IMR-90 (cell line): ENCODE results near the gene ABCF3.

Experiments used
- BHLHE40 ChIP-seq: fragments of 150-350 bp; IDR thresholded peaks from 2 replicates; pipeline ENCODE4 v1.6.1; 2016; ENCODE audit warnings: mild to moderate bottlenecking, low read depth, low read length
- CEBPB ChIP-seq: IDR thresholded peaks from 2 replicates; pipeline ENCODE4 v1.6.1; 2012; ENCODE audit warnings: low read depth, low read length, improper control_type of control experiment
- CHD1 ChIP-seq: IDR thresholded peaks from 2 replicates; pipeline ENCODE4 v1.6.1; 2012; ENCODE audit warnings: low read depth, low read length, improper control_type of control experiment
- CTCF ChIP-seq: conservative IDR thresholded peaks from 2 replicates; pipeline ENCODE4 v1.5.1; 2012; ENCODE audit warnings: mild to moderate bottlenecking, low read depth, low read length, improper control_type of control experiment
- ELK1 ChIP-seq: fragments of 150-350 bp; IDR thresholded peaks from 2 replicates; pipeline ENCODE4 v1.6.1; 2016; ENCODE audit warnings: low read depth, mild to moderate bottlenecking, low read length, moderate library complexity, borderline replicate concordance
- MAFK ChIP-seq: IDR thresholded peaks from 2 replicates; pipeline ENCODE4 v1.6.1; 2012; ENCODE audit warnings: low read depth, low read length, improper control_type of control experiment
- NFE2L2 ChIP-seq: fragments of 150-350 bp; IDR thresholded peaks from 2 replicates; pipeline ENCODE4 v1.6.1; 2016; ENCODE audit warnings: low read depth, mild to moderate bottlenecking, low read length
- POLR2A ChIP-seq: IDR thresholded peaks from 2 replicates; pipeline ENCODE4 v1.6.1; 2012; ENCODE audit warnings: mild to moderate bottlenecking, low read depth, low read length
- RFX5 ChIP-seq: IDR thresholded peaks from 2 replicates; pipeline ENCODE4 v1.8.0; 2012; ENCODE audit warnings: low read depth, mild to moderate bottlenecking, low read length, moderate library complexity
- SMC3 ChIP-seq: fragments of 150-350 bp; IDR thresholded peaks from 2 replicates; pipeline ENCODE4 v1.6.1; 2016; ENCODE audit warnings: low read depth, mild to moderate bottlenecking, antibody characterized with exemption, low read length, moderate library complexity
- USF2 ChIP-seq: fragments of 150-350 bp; IDR thresholded peaks from 2 replicates; pipeline ENCODE4 v1.6.1; 2017; ENCODE audit warnings: mild to moderate bottlenecking, antibody characterized with exemption, low read length, low read depth

GRCh38 chr3:184239221-184239620, 53.2 kb downstream of the ABCF3 start:
- no peak for TF ChIP-seq POLR2A
- TF ChIP-seq SMC3 = no peak
- TF ChIP-seq NFE2L2 = no peak
- TF ChIP-seq USF2 = no peak
- TF ChIP-seq RFX5 = no peak
- no peak for TF ChIP-seq CTCF
- no peak for TF ChIP-seq BHLHE40
- no peak for TF ChIP-seq MAFK
- TF ChIP-seq CHD1 = no peak
- TF ChIP-seq CEBPB = no peak
- no peak for TF ChIP-seq ELK1
